MV-4-11 (cell line): ENCODE data around the gene PEX16.

Experiments used
- DNase-seq: peaks from one replicate; lab custom pipeline; 2025; lab: John Stamatoyannopoulos, UW

The PEX16 gene

DNA sequence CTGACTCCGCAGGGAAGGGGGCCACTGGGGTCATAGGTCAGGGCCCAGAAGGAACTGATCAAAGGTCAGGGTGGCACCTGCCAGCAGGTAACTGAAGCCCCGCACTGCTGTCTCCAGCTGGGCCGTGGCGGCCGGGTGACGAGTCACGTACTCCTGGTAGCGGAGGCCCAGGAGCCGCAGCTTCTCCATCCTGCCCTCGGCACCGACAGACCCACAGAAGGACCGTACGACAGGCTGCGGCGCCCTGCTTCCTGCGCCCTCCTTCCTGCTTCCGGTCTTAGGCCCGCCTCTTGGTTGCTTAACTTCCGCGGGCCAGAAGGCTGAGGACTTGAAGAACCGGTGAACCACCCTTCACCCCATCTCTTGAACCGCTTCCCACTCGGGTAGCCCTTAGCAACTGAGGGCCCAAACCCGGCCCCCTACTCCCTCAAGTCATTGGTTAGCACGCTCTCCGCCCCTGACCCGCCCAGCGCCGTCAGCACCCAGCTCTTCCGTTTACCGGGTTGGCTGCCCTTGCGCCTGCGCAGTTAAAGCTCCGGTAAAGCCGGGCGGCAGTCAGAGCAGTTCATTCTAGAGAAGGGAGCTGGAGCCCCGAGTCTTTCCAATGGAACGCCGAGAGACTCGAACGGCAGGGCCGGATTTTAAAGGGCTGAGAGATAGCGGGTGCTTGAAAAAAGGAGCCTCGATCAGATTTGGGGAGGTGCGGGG is at the start of gene PEX16:
Gene PEX16 (minus strand): TSS at position 255 of the 708 bp plus-strand sequence. CDS start 66 bp downstream, at position 189.
- DNase-seq, result peak; percentile 100

DNA sequence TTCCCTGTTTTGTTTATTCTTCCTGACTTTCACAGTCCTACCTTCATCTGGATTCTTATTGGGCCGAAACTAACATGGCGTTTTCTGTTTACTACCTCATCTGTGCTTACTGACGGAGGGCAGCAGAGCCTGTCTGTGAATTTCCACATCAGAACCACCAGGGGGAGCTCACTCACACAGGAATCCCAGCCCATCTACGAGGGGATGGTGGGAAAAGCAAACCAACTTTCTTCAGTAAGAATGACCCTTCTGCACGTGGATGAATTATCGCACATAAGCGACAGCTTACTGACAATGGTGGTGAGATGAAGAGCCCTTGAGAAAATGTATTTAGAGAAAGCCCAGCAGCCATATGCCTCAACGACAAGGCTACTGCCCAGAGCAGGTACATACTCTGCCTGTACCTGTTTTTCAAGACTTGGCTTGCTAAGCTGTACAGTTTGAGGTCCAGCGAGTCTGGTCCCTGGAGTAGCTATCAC is 47.3 kb upstream of the PEX16 start:
- DNase-seq, result peak; percentile 67

DNA sequence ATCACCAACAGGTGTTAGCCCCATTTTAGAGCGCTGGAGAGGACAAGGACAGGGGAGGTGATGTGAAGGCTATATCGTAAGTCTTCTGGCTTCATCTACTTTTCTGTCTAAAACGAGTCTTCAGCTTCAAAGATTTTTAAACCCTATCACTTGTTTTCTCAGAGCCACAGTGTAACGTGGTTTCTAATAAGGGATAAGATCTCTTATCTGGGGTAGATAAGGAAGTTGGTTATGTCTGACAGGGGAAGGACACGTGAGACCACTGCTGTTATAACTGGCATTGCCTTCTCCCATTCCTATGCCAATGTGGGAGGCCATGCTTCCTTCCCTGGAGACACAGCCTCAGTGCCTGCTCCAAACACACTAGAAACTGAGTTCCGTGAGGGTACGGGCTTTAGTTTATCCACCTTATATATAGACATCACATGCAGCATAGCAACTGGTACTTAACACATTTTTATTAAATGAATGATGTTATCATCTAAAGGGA is 44.1 kb upstream of the PEX16 start:
- DNase-seq, result no peak

DNA sequence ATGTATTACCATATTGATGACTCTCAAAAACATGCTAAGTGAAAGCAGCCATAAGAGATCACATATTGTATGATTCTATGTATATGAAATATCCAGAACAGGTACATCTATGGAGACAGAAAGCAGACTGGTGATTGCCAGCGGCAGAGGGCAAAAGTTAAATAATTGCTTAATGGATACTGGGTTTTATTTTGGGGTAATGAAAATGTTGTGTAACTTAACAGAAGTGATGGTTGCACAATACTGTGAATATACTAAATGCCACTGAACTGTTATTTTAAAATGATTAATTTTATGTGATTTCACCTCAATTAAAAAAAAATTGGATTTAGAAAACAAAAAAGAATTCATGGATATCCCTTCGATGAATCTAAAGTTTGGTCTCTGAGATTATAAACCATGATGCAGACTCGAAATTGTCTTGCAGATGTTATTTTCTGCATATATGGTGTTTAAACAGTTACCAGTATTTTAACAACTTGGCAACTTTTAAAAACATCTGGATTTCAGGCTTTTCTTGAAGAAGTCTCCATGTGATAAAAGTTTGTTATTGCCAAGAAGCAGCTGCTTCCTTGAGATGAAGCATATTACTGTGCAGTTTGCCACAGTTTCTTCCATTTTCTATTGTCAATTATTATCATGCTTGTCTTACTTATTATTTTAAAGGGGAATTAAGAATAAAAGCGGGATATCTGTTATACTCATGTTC is 42.9 kb upstream of the PEX16 start:
- DNase-seq, result peak; percentile 47

DNA sequence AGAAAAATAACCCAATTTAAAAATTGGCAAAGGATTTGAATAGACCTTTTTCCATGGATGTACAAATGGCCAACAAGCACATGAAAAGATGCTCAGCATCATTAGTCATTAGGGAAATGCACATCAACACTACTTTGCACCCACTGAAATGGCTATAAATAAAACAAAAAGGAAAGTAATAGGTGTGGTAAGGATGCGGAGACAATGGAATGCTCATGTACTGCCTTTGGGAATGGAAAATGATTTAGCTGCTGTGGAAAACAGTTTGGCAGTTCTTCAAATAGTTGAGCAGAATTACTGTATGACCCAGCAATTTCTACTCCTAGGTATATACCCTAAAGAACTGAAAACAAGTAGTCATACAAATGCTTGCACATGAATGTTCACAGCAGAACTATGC is 42.2 kb upstream of the PEX16 start:
- no peak for DNase-seq

DNA sequence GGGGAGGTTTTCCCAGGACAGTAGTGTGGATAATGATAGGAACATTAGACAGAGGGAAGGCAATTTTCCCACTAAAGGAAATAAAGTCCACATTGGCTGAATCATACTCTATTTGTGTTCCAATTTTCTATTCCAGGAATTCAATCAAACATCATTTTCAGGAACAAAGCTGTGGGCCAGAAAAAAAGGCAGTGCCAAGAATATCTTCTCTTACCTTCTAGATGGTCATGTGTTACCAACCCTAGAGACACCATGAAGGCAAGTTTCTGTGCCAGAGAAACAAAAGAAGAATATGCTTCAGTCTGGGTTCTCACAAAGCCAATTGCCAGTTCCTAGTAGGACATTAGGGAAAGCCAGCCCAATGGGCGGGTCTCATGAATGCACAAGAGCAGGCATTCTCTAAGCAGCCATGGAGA is 32.3 kb upstream of the PEX16 start:
- no peak for DNase-seq

DNA sequence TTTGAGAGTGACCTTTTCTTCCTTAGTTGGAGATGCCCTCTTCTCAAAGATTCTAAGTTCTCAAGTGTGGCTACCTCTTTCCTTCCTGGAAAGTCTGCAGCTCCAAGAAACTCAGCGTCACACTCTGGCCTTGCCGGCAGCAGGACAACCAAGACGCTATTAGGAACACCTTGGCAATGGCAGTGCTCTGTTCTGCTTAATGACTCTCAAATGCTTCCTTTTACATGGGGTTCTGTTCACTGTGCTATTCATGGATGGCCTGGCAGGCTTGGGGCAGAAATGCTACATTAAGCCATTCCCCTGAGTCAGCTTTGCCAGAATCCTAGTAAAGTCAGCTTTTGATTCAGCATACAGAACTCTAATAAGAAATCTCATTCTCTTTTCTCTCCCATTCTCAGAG is 30.7 kb upstream of the PEX16 start:
- no peak for DNase-seq

DNA sequence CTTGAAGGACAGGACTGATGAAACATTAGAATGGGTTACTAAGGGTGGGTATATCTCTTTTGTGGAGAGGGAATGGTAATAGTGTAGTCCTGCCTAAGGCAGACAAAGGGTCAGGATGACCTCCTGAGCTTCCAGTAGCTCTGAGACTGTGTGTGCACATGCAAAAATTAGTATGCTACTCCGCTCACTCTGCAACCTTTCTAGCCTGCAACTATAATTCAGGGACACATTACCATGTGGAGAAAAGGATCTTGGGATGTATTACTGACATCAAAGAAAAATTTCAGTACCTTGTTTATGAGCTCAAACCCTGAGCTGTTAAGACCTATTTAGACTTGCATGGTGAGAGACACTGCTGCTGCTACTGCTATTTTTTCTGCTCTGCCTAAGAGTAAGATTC is 30.2 kb upstream of the PEX16 start:
- DNase-seq, result no peak

DNA sequence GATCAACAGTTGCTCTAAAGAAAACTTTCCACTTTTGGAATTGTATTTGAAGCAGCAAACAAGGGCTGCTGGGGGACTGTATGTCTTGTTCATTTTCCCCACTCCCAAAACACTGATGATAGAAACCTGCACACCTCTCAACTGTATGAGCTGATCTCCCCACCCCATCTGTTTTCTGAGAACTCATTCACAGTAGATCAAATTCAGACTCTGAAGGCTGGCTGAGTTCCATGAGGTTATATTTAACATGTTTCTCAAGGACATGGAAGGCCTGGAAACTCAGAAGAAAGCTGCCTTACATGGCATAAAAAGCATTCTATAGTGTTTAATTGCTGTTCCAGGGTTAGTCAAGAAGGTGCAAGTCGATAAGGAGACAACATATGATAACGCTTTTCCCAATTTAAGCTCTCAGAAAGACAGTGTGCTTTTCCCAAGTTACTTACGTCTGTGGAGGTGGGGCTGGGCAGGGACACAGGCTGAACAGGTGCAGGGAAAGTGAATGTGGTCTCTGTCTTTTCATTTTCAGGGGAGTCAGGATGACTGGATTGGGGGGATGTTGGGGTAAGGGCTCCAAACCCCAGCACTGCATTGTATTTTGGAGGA is 27.8 kb upstream of the PEX16 start:
- DNase-seq, result no peak

DNA sequence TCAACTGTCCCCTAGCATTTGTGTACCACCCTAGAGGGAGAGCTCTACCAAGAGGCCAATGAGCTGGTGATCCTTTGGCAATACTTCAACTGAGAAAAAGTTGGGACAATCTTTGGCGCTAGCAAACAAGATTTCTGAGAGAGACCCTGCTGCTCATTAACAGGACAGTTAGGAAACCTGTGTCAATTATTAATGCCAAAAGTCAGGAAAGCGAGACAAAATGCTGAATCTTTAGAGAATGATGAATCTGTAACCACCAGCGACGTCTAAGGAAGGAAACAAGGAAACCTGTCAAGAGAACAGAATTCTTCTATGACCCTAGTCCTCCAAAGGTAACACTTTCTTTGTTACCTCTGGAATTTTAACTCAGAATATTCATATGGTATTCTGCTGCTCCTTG is 24.7 kb upstream of the PEX16 start:
- no peak for DNase-seq

DNA sequence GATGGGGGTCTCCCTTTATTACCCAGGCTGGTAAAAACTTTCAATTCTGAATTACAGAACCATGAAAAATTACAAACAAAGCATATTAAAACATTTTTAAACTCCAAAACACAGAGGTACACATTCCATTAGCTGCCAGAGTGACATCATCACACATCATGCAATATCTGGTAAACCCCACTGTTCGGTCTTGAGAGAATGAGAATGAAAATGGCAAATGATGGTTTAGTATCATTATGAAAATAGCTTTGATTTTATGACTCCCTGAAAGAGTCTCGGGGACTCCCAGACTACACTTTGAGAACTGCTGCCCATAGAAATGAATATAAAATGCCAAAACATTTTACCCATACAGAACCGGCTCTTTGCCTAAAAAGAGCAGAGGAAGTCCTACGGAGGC is 23.6 kb upstream of the PEX16 start:
- DNase-seq, result no peak

DNA sequence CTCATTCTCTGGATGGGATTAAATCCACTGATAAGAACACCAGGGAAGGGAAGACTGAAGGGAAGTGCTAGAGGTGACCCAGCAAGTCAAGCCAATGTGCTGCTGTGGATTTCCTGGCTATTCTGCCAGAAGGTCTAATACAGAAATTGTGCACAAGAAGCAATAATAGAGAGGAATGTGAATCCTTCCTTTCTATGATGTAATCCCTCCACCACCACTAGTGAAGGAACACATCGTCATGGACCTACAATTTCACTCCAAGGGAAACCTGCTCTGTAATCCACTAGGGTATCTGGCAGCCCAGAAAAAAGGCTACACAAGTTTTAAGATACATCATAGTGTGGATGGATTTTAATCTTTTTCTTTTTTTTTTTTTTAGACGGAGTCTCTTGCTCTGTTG is 22.2 kb upstream of the PEX16 start:
- DNase-seq, result no peak

DNA sequence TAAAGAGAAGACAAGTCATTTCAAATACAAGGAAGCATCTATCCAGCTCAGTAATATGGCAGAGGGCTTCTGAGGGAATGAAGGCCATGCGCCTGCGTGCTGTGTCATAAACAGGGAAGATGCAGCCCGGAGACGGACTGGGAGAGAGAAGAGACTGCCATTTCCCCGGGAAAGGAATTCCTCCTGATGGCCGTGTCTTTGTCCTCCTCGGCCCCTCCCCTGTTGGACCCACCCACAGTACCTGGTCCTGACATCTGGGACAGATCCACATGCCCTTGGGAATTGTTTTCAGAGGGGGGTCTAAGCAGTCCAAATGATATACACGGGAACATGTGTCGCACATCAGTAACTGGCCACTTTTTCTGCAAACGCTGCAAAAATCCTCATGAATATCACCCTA is 20.2 kb upstream of the PEX16 start:
- no peak for DNase-seq

DNA sequence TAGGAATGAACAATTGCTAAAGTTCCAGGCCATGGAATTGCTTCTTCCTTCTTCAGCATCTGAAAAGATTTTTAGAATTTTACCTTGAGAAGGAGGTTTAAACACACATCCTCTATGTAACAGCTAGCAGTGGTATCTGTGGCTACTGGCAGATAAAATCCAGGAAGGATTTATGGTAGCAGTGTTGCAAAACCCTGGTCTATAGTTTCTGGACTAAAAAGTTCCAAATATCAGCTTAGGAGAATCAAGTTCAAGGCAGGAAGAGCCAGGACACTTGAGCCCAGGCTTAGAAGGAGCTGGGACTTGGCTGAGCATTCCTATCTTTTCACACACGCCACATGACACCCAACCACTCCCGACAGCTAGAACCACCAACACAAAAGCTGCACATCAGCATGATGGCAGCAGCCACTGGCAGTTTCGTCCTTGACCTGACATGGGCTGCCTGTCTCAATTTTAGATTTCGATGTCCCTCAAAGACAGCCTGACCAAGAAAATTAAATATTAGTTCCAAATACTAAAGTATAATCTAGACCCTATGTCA is 18.9 kb upstream of the PEX16 start:
- peak; percentile 52 for DNase-seq

DNA sequence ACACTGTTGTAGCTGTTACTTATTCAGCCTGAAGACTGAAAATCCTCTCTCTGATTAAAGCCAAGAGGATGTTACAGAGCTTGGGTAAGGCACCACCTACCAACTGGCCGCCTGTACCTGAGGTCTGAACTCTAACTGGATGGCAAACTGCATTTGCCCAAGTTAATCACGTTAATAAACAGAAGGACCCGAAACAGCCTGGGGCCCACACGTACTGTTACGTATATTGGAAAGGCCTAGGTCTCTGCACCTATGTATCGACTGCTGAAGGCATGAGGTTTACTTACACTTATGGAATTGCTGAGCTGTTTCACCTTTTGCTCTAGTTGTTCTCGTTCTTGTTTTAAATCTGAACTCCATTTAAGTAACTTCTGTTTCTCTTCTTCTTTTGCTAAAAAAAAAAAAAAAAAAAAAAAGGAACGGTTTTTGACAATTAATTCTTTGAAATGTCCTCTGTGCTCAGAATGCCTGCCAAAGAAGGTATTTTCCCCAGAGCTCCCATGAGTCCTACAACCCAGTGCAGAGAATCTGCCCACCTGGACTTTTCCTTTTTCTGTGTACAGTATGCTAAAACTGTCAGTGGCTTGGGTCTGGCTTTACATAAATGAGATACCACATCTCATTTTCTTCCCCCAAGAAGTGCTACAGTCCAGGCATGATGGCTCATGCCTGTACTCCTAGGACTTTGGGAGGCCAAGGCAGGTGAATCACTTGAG is 17.8 kb upstream of the PEX16 start:
- peak; percentile 31 for DNase-seq

DNA sequence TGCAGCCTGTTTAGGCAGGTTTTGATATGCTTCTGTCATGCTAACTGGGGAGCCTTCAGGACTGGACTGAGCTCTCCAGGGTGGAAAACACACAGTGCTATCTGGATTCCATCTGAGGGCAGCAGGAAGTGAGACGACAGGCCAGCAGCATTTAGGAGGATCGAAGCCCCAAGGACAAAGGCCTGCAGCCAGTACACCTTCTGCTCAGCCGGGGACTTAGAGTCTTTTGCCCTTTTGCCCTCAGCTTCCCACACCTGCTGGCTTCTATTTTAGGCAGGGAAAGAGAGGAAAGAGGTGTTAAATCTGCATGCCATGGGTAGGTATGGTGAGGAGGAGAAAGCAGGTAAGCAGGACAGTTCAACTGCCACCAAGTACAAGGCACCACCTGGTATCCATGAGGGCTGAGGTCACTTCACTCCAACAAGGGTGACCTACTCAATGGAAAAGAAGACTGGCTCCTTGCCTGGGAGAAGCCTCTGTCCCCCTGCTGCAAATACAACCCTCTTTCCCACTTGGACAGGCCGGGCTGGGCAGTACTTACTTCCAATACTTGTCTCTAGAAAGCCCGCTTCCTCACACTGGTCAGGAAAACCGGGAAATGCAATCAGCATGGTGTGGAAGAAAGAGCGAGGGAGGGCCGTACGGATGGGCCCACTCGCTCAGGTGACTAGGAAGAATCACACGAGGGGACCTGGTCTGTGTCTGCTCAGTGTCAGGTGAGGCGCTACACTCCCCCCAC is 17.1 kb upstream of the PEX16 start:
- DNase-seq, result no peak

DNA sequence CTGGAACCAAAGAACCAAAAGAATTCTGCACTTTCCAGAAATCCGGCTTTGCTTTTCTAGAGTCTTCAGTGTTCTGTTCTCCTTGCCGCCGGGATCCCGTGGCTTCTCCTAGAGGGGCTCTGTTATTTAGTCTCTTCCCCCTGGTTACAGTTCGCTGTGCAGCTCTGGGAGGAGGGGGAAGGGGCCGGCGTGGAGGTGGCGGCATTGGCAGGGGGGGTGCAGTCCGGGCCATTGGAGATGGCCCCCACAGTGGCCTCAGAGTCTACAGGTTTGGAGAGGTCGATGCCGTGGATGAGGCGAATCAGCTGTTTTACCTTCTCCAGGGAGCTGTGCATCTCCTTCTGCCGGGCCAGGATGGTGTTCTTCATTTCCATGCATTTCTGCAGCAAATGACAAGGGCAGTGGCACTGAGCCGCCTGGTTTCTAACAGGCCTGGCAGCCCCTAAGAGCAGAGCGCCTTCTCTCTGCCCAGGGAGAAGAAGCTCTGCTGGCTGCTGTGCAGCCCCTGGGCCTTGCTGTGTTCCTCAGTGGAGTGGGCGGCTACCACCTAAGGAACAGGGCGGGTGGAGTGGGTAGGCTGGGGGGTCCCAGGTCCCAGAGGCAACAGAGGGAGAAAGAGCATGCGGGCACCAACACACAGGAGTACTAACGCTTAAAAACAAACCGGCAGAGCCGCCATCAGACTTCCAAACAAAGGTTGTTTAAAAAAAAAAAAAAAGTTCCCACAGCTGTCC is 16.3 kb upstream of the PEX16 start:
- DNase-seq, result no peak

DNA sequence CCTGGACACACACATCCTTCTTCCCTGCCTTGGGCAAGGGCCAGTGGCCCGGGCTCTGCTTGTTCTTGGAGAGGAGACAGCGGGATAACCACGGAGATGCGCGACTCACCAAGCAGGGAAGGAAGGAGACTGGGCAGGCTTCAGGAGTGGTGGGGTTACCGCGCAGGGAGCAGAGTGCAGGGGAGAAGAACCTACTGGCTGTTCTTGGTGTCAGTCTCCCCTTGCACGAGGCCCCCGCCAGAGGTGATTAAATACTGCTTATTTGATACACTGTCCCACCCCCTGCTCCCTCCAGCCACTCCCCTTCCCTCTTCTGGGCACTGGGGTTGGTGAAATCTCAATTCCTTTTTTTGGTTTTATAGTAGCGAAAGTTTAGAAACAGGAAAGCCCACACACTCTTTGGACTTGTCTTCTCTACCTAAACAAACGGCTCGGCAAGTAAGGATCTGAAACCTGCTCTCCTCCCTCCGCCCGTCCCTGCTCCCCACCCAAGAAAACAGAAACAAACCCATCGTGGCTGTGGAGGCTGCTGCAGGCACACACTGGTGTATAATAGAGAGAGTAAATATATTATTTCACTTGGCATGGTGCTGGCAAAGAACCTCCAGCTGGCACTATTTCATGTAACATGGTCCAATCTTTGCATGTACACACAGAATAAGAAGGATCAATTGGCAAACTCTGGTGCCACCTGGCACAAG is 15.6 kb upstream of the PEX16 start:
- peak; percentile 95 for DNase-seq

DNA sequence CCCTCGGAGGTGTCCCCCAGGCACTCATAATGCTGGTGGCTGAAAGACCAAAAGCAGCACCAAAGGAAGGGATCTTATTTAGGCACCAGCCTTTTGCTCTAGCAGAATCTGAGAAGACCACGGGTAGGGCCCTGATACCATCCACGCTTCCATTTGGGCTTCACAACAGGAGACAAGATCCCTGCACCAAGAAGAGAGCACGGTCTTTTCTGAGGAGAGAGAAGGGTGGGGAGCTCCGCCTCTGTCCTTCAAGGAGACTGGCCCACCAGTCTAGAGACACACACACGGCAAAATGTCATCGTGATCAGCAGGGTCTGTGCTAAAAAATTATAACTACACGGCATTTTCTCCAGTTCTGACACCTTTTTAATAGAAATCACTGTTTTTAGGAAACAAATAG is 14.5 kb upstream of the PEX16 start:
- no peak for DNase-seq

DNA sequence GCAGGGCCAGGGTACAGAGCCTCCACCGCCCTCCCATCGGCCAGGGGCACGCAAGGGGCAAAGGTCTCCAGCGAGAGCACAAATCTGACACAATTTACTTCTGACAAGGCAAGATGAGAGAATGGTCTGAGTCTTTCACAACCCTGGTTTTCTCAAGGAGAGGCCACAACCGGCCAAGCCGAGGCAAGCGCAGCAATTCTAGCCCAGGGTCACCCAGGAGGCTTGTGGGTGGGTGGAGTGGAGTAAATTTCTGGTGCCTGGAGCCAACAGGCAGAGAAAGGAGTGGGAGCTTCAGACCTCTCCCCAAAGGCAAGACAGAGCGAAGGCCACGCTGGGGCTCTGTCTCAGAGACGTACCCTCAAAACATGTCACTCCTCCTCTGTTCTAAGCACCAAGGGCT is 14.1 kb upstream of the PEX16 start:
- DNase-seq, result peak; percentile 59
